ENCODE measurements around the gene DOCK2. TPM values are rescaled to one million over a fixed set of nuclear protein-coding genes. Genes with fewer than 3 reads are reported as not detected.
"Not testable (repeated sequence)": the region's sequence is repeated elsewhere in the genome, so short reads cannot be mapped to it uniquely, and the experiment has no call there.

The DOCK2 gene
- 3.3 TPM for total RNA-seq

- FAIRE-seq (no peak), DNase-seq (ENCODE audit: low spot score in 2 of 2) (peak in 1 of 2 donors; percentile 27)
These were observed at the start of gene DOCK2 for GRCh38 chr5:169637085-169637548. Gene DOCK2, plus strand, starts transcription at chr5:169637275. Its CDS starts 52 bp downstream, at chr5:169637327.

GRCh38 chr5:169590602-169591001 lies 46.5 kb upstream of the DOCK2 start:
- DNase-seq (ENCODE audit: low spot score in 2 of 2) = no peak
- no peak for FAIRE-seq

- no peak for FAIRE-seq
These were observed 45.4 kb upstream of the DOCK2 start for GRCh38 chr5:169591636-169592035.

GRCh38 chr5:169592937-169593650 lies 44.0 kb upstream of the DOCK2 start:
- FAIRE-seq (no peak), DNase-seq (ENCODE audit: low spot score in 2 of 2) (no peak)

More at GRCh38 chr5:169591636-169592035, 45.4 kb upstream of the DOCK2 start:
- DNase-seq (ENCODE audit: low spot score in 2 of 2) = no peak

GRCh38 chr5:169595172-169595820 lies 41.8 kb upstream of the DOCK2 start:
- FAIRE-seq = no peak
- DNase-seq (ENCODE audit: low spot score in 2 of 2) = no peak

- DNase-seq (ENCODE audit: low spot score in 2 of 2) = no peak
- no peak for FAIRE-seq
These were observed 37.6 kb upstream of the DOCK2 start for GRCh38 chr5:169599451-169599850.

GRCh38 chr5:169602535-169602934 lies 34.5 kb upstream of the DOCK2 start:
- DNase-seq (ENCODE audit: low spot score in 2 of 2) (no peak), FAIRE-seq (no peak)

- peak; percentile 6 for FAIRE-seq
- no peak for DNase-seq (ENCODE audit: low spot score in 2 of 2)
These were observed 30.8 kb upstream of the DOCK2 start for GRCh38 chr5:169606279-169606678.

GRCh38 chr5:169607882-169608281 lies 29.2 kb upstream of the DOCK2 start:
- DNase-seq (ENCODE audit: low spot score in 2 of 2) (no peak), FAIRE-seq (no peak)

GRCh38 chr5:169609716-169610115 lies 27.4 kb upstream of the DOCK2 start:
- DNase-seq (ENCODE audit: low spot score in 2 of 2) = no peak
- no peak for FAIRE-seq

GRCh38 chr5:169610606-169611005 lies 26.5 kb upstream of the DOCK2 start:
- DNase-seq (ENCODE audit: low spot score in 2 of 2) (no peak), FAIRE-seq (no peak)

- no peak for FAIRE-seq
These were observed 21.5 kb upstream of the DOCK2 start for GRCh38 chr5:169615561-169615960.

GRCh38 chr5:169624307-169624706 lies 12.8 kb upstream of the DOCK2 start:
- not testable (repeated sequence) for FAIRE-seq; DNase-seq (ENCODE audit: low spot score in 2 of 2)

More at GRCh38 chr5:169615561-169615960, 21.5 kb upstream of the DOCK2 start:
- DNase-seq (ENCODE audit: low spot score in 2 of 2) = no peak

- FAIRE-seq = no peak
These were observed 10.3 kb upstream of the DOCK2 start for GRCh38 chr5:169626779-169627178.

GRCh38 chr5:169627551-169627950 lies 9.5 kb upstream of the DOCK2 start:
- DNase-seq (ENCODE audit: low spot score in 2 of 2) (no peak), FAIRE-seq (no peak)

More at GRCh38 chr5:169626779-169627178, 10.3 kb upstream of the DOCK2 start:
- DNase-seq (ENCODE audit: low spot score in 2 of 2) = no peak

GRCh38 chr5:169628892-169629291 lies 8.2 kb upstream of the DOCK2 start:
- no peak for DNase-seq (ENCODE audit: low spot score in 2 of 2)
- no peak for FAIRE-seq

GRCh38 chr5:169629847-169630548 lies 7.1 kb upstream of the DOCK2 start:
- no peak for DNase-seq (ENCODE audit: low spot score in 2 of 2)
- no peak for FAIRE-seq

- no peak for DNase-seq (ENCODE audit: low spot score in 2 of 2)
- FAIRE-seq = no peak
These were observed 5.7 kb upstream of the DOCK2 start for GRCh38 chr5:169631360-169631759.

- FAIRE-seq = no peak
These were observed 4.1 kb upstream of the DOCK2 start for GRCh38 chr5:169632946-169633345.

GRCh38 chr5:169634606-169635005 lies 2.5 kb upstream of the DOCK2 start:
- FAIRE-seq = no peak
- no peak for DNase-seq (ENCODE audit: low spot score in 2 of 2)

More at GRCh38 chr5:169632946-169633345, 4.1 kb upstream of the DOCK2 start:
- DNase-seq (ENCODE audit: low spot score in 2 of 2) = no peak

- no peak for FAIRE-seq
- no peak for DNase-seq (ENCODE audit: low spot score in 2 of 2)
These were observed 1.1 kb upstream of the DOCK2 start for GRCh38 chr5:169635936-169636335.
